T-helper 22 cell (primary cell): ENCODE data around the gene DCXR.
"Not testable (repeated sequence)": the region's sequence is repeated elsewhere in the genome, so short reads cannot be mapped to it uniquely, and the experiment has no call there.

ENCODE experiments used
- DNase-seq: peaks from one replicate; pipeline ENCODE4 v3.0.0-alpha.2; 2020; ENCODE audit warnings: low read depth

Gene DCXR

DNA sequence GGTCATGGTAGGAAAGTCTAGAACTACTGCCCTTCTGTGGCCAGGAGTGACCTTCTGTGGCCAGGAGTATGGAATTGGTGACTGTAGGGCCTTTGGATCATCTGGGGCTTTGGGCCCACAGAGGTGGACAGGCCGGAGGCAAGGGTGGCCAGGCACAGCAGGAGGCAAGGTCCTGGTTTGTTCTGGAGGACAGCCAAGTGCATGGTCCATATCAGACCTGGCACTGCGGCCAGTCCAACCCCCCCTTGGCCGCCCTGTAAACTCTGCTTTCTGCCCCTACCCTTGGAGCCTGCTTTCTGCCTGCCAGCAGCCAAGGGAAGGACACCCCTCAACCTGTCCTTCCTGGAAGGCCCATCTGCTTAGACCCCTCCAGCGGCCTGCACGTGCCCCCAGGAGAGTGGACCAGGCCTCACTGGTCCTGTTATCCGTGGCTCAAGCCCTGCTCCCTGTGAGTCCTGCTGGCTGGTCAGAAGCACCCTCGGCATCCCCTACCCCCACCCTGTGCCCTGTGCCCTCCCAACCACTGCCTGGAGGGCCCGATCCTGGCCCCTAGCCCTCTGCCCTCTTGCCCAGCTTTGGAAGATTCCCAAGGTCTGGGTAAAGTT, 2.3 kb upstream of the DCXR start:
- no peak for DNase-seq

DNA sequence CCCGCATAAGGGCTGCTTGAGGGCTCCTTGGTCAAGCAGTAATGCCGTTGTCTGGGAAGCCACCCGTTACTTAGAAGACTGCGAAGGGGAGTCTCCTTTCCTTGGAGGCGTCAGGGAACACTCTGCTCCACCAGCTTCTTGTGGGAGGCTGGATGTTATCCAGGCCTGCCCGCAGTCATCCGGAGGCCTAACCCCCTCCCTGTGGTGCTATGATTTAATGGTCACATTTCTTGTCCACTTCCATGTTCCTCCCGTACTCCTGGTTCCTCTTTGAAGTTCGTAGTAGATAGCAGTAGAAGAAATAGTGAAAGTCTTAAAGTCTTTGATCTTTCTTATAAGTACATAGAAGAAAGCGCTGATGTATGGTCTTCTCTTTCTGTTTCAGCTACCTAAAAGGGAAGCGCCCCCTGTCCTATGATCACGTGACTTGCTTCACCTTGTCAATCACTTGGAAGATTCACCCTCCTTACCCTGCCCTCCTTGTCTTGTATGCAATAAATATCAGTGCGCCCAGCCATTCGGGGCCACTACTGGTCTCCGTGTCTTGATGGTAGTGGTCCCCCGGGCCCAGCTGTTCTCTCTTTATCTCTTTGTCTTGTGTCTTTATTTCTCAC, 1.4 kb upstream of the DCXR start:
- DNase-seq = not testable (repeated sequence)

DNA sequence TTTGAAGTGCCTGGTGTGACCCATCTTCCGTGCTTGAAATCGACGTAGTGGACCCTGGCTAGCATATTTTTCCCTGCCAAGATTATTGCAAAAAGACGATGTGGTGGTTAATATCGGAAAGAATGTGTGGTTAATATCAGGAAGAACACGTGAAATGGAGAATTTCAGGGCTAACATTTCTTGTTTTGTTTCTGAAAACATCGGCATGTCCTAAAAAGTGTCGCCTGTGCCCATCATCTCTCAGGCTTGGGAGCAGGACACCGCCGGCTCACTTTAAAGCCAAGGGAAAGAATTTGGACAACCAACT, 345 bp upstream of the DCXR start:
- DNase-seq = no peak

DNA sequence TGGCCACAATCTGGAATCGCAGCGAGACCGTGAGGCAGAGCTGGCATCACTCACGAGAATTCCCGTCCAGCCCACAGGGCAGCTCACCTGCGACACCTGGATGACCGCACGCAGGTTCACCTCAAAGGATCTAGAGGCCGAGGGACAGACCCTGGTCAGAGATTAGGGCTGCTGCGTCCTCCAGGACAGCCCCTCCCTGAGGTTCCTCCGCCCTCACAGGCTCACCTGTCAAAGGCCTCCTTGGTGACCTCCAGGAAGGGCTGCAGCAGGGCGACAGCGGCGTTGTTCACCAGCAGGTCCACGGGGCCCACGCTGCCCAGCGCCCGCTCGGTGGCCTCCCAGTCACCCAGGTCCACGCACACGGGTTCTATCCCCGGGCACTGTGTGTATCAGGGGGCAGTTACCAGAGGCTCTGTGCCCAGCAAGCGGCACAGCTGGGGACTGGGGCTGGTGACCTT, 834 bp downstream of the DCXR start:
- DNase-seq = no peak

DNA sequence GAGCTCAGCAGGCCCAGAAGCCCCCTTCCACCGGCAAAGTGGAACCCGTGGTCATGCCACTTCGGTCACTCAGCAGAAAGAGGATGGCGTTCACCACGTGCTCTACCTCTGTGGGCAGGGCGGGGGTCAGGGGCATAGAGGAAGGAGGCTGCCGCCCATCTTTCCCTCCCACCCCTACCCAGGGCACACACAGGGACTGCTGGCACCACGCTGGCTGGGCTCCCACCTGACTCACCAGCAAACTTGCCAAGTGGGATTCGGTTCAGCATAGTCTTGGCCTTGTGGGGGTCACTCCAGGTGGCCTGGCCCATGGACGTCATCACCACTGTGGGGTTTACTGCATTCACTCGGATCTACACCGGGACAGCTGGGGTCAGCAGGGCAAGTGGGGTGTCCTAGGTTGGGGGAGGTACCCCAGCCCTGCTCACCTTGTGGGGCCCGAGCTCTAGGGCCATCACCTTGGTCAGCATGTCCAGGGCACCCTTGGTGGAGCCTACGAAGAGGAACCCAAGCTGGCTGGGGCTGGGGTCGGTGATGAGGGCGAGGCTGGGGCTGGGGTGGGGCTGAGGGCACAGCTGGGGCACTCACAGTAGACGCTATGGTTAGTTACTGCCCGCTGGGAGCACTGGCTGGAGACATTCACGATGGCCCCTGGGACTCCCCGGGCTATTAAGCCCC, 1.4 kb downstream of the DCXR start:
- no peak for DNase-seq

DNA sequence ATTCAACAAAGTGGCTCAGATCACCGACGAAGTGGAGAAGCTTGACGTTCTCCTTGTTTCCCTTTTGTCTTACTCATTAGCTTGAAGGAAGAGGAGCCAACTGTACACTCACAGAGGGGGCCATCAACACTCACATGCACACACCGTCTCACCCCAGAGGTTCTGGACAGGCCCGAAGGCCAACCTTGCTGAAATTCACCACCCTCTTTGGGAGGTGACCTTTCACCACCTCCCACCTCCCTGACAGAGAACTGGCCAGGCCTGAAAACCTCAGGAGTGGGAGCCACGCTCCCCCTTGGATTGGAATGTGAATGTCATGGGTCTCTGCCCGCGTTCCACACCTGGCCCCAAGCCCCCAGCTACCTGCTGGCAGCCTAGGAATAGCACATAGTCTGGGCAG, 2.0 kb downstream of the DCXR start:
- no peak for DNase-seq

DNA sequence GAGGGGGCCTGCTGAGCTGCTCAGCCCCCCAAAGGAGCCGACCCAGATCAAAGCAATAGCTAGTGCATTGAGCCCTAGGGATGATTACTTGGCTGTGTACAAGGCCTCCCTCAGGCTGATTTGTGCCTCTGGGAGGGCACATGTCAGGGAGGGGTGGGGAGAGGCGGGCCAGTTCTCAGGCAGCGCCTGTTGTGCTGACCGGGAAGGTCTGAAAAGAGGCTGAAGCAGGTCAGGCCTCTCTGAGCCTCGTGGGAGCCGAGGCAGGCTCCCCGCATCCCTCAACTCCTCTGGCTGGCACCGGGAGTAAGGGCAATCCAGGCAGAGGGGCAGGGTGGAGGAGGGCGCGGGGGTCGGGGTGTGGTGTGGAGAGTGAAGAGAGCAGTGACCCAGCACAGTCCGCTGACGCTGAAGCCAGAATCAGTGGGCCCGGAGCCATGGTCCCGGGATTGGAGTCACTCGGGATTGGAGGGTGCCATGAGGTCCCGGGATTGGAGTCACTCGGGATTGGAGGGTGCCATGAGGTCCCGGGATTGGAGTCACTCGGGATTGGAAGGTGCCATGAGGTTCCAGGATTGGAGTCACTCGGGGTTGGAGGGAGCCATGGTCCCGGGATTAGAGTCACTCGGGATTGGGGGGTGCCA, 3.0 kb downstream of the DCXR start:
- DNase-seq = no peak

DNA sequence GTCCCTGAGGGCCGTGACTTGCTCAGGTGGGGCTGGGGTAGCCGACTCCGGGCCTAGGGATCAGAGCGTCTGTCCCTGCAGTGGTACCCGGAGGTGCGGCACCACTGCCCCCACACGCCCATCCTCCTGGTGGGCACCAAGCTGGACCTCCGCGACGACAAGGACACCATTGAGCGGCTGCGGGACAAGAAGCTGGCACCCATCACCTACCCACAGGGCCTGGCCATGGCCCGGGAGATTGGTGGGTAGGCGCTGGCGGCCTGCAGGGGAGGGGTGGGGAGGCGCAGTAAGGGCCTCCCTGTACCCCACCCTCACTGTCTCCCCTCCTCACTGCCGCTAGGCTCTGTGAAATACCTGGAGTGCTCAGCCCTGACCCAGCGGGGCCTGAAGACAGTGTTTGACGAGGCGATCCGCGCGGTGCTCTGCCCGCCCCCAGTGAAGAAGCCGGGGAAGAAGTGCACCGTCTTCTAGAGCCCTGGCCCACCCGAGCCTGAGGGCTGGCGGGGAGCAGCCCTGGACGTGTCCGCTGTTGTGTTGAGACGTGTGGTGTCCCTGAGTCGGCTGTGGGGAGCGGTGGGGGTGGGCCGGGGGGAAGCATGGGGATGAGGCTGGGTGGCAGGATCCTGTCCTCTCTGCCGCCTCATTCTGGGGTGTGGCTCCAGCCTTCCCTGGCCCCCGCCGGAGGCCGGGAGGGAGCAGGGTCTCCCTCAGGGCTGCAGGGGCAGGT, 4.0 kb downstream of the DCXR start:
- no peak for DNase-seq

DNA sequence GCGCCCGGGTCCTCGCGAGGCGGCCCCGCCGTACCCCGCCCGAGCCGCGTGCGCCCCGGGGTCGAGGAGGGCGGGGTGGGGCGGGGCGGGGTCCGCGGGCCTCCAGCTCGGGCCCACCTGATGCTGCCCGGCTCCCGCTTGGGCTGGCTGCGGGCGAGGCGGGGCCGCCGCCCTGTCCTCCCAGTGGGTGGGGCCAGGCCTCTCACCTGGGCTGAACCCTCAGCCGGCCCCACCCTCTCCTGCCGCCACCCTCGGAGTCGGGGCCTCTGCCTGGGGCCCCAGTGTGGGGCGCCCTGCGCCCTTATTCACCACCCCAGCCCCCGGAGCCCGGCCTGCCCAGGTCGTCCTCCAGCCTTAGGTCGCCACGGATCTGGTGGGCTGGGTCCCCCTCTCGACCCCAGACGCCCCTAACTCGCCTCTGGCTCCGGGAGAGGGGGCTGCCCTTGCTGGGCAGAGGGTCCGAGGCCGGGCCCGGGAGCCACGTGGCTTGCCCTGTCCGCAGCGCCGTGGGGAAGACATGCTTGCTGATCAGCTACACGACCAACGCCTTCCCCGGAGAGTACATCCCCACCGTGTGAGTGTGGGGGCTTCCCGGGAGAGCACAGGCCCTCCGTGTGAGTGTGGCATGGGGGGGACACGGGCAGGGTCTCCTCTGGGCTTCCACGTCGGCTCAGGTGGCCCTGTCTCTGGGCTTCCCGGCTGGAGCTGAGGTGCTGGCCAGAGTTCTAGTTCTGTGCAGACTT, 5.4 kb downstream of the DCXR start:
- peak; percentile 37 for DNase-seq

DNA sequence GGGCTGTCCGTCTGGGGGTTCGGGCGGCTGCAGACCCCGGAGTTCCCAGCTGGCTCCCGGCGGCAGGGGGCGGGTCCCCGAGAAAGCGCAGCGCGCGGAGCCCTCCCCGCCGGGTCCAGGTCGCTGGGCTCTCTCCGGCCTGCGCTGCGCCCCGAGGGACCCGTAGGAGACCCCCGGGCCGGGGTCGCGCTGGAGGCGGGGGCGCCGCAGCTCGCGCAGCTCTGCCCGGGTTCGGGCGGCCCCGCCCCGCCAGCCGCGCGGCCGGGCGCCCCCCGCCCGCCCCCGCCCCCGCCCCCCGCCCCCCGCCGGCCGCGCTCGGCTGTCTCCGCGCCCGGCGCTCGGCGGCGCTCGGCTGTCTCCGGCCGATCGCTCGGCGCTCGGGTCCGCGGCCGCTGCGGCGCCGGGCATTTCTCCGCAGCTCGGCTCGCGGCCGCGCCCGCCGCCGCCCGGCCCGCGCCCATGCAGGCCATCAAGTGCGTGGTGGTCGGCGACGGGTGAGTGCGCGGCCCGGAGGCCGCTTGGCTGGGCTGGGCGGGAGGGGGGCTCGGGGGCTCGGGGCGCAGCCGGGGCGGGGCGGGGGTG, 6.1 kb downstream of the DCXR start, which contains the start of gene RAC3:
RAC3 (plus strand) TSS at position 376 of the 582 bp plus-strand sequence; CDS start at position 460, 84 bp downstream.
- DNase-seq = no peak

DNA sequence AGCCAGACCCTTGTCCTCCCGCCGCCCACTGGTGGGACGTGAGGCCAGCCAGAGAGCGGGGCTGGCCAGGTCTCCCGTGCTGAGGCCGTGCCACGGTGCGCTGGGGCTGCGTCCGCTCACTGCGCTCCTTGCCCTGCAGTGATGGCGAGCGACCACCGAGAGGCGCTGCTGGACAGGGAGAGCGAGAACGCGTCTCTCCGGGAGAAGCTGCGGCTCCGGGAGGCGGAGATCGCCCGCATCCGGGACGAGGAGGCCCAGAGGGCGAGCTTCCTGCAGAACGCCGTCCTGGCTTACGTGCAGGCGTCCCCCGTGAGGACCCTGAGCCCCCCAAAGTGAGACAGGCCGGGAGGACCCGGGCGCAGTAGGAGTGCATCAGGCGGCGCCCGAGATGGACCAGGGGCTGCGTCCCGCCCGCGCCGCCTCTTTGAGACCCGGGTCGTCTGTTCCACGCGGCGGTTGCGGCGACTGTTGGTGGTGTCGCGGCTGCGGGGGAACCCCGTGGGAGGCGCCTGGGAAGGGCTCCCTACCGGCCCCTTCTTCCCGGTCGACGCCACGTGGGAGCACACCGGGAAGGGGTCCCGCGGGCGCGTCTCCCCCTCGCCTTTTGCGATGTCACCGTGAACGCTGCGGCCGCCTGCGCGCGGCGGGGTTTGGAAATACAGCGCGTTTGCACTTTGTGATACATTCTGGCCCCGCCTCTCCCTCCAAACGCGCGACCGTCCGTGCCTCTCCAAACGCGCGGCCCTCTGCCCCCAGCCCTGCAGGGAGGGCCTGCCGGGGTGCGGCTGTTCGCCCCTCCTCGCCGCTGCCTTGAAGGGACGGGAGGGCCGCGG, 6.8 kb downstream of the DCXR start:
- peak; percentile 64 for DNase-seq

DNA sequence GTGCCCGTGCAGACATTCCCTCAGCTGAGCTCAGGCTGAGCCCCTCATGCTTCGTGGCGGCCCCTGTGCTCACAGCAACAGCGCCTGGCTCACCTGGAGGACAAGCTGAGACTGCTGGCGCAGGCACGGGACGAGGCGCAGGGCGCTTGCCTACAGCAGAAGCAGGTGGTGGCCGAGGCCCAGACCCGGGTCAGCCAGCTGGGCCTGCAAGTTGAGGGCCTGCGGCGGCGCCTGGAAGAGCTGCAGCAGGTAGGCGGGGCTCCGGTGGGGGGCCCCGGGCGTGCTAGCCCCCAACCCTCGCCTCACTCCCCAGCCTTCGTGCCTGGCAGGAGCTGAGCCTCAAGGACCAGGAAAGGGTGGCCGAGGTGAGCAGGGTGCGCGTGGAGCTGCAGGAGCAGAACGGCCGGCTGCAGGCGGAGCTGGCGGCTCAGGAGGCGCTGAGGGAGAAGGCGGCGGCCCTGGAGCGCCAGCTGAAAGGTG, 7.5 kb downstream of the DCXR start:
- no peak for DNase-seq

DNA sequence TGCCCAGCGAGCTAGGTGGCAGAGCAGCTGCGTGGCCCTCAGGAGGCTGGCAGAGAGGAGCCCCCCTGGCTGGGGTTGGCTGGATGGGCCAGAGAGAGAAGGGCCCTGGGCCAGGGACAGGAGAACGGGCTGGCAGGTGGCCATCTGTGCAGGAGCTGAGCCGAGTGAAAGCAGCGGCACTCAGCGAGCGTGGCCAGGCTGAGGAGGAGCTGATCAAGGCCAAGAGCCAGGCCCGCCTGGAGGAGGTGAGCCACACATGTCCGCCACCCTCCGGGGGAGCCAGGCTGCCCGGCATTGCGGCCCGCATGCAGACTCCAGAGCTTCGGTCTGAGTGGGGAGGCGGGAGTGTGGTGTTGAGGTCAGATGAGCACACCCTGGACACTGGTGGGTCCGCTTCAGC, 8.1 kb downstream of the DCXR start:
- no peak for DNase-seq

DNA sequence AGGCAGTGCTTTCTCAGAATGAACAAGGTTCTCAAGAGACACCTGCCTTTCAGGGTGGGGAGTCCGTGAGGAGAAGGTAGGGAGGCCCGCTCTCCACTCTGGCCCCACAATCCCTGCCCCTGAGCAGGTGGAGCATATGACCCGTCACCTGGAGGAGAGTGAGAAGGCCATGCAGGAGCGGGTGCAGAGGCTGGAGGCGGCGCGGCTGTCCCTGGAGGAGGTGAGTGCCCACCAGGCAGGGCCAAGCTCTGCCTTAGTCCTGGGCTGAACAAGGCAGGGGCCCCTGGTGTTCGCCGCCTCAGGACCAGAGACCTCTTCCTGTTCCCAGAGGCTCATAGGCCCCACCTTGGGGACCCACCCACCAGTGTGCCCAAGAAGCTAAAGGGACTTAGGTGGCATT, 8.5 kb downstream of the DCXR start:
- no peak for DNase-seq

DNA sequence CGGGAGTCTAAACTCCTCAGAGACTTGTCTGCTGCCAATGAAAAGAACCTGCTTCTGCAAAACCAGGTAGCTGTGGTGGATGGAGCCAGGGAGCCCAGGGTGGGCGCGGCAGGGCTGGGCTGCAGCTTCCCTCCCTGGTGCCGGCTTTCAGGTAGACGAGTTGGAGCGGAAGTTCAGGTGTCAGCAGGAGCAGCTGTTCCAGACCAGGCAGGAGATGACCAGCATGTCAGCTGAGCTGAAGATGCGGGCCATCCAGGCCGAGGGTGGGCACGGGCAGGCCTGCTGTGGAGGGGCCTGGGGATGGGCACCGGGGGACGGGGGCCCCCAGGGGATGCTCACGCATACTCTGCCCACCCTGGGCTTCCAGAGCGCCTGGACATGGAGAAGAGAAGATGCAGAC, 9.3 kb downstream of the DCXR start:
- DNase-seq = no peak

DNA sequence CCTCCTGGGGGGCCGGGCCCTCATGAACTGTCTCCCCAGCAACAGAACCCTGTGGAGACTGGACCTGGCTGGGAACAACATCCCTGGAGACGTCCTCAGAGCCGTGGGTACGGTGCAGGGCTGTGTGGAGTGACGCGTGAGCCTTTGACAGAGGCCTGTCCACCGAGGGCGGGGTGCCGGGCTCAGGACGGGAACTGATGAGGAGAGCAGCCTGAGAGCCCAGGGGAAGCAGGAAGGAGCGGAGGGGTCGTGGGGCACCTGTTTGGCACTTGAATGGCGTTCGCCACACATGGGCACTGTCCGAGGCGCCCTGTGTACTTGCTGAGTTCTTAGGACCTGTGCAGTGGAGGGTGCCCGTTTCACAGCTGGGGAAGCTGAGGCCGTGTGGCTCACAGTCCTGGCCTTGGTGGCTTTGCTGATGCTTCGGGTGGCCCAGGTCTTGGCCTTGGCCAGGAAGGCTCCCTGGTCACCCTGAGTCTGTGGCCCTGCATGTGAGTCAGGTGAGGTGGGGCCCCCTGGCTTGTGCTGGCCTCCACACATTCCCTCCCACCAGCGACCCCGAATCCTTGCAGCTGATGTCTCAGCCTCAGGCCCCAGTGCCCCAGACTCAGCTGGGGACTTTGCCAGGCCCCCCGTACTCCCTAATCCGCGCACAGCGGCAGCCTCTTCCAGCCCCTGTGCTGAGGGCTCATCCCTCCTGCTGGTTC, 11.9 kb downstream of the DCXR start:
- DNase-seq = no peak

DNA sequence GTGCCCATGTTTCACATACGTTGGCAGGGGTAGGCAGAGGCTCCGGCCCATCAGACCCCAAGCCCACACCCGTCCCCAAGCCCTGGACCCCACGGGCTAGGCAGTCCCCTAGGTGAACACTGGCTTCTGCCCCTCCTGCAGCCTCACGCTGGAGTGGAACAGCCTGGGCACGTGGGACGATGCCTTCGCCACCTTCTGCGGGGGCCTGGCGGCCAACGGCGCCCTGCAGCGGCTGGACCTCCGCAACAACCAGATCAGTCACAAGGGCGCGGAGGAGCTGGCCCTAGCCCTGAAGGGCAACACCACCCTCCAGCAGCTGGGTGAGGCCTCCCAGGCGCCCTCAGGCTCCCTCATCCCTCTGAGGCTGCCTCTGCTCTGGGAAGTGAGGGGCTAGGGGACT, 12.6 kb downstream of the DCXR start:
- no peak for DNase-seq

DNA sequence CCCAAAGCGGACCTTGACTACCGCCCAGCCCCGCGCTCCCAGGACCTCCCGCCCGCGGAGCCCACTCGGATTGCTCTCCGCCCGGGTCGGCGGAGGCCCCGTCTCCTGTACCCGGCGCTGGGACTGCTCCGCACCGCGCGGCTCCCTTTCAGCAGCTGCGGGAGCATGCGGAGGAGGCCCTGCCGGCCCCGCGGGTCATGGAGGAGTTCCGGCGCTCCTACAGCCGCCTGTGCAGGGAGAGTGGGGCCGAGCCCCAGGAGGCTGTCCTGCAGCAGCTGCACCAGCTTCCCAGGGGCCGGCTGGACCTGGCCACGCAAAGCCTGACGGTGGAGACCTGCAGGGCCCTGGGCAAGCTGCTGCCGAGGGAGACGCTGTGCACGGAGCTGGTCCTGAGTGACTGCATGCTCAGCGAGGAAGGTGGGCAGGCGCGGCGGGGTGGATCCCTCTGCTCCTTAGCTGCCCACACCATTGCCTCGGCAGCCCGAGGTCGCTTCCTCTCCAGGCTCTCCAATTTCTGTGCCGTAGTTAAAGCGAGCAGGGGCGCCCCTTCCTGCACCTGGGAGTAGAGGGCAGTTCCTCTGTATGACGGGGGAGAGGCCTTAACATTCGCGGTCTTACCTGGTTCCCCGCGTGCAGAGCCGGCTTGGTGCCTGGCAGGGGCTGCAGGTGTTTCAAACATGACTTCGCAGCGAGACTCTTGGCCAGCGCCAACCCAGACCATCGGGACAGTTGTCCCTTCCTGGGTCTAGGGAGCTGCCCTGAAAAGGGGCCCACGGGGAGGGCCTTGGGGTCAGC, 13.9 kb downstream of the DCXR start:
- DNase-seq = no peak

DNA sequence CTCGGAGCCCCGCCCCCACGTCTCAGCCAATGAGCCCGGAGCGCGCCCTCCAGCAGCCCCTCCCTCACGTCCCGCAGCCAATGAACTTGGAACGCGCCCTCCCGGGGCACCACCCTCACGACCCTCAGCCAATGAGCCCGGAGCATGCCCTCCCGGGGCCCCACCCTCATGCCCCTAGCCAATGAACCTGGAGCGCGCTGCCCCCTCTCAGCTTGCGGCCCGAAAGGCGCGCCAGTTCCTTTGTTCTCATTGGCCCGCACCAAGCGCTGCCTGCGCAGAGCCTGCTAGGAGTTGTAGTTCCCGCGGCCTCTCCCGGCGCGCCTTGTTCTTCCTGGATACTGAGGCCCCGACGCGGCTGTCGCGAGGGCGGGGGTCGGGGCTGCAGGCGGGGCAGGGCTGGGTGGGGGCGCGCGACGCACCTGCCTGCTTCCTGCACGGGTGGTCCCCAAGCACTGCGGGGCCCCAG, 14.5 kb downstream of the DCXR start, which contains the start of gene LRRC45:
LRRC45 (plus strand) TSS at position 325 of the 466 bp plus-strand sequence. CDS start 339 bp downstream, outside the sequence.
- DNase-seq = peak; percentile 100
